ENCODE results near the gene RIMBP3C.
"Not testable (repeated sequence)": the region's sequence is repeated elsewhere in the genome, so short reads cannot be mapped to it uniquely, and the experiment has no call there.

GRCh38 chr22:21526705-21527500, 24.4 kb downstream of the RIMBP3C start:
- TF ChIP-seq CTCF (conservative IDR thresholded peaks at IDR 0.05 in 1 of 2, IDR thresholded peaks at IDR 0.05 in 1 of 2; ENCODE audit: low read depth in 1 of 2, low read length in 2 of 2); EZH2 (IDR thresholded peaks at IDR 0.05; ENCODE audit: low read length, missing control alignments): not testable (repeated sequence)

All from fibroblast of lung (primary cell).